ENCODE data around the gene PHACTR3.

PHACTR3 gene

DNA sequence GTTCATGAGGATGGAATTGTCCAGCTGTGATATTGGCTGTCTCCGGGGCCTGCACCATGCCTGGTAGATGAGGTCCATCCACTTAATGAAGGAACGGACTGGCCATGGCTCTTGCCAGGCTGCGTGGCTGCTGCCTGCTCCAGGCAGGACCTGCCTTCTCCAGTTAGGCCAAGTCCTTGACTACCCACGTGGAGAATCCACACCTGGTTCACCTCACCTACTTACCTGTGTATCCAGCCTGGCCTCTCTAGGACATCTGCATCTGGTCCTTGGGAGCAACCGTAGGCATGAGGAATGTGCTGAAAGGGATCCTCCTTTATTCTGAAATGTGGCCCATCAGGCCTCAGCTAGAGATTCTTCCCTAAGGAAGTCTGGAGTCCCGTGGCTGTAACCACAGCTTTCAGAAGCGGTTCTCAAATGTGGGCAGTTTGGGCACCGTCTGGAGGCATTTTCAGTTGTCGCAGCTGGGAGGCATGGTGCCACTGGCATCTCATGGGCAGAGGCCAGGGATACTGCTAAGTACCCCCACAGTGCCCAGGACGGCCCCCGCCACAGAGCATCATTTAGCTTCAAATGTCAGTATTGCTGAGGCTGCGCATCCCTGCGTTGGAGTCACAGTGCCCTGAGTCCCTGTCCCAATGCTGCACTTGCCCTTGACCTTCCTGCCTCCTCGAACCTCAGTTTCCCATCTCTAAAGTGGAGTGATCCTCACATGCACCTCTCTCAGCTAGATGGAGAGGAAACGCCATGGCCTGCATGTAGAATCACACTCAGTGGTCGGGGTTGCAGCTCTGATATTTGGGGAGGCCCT, 67.5 kb downstream of the PHACTR3 start:
- DNase-seq (ENCODE audit: low spot score), result no peak

DNA sequence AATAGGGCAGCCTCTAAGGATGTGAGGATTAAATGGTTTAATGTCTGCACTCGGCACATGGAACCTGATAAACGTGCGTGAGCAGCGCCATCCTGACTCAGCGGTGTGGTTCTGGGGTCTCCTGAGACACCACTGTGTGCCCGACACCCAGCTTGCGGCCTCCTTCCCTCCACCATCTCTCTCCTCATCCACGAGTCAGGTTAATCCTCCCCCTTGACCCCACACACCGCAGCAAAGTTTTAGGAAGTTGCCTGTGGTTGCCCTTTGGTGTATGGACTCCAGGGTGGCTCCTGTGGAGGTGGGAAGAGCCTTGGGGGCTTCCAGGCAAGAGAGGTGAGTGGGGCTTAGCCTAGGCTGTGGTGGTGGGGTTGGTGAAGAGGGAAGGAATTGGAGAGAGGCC, 68.2 kb downstream of the PHACTR3 start:
- no peak for DNase-seq (ENCODE audit: low spot score)

DNA sequence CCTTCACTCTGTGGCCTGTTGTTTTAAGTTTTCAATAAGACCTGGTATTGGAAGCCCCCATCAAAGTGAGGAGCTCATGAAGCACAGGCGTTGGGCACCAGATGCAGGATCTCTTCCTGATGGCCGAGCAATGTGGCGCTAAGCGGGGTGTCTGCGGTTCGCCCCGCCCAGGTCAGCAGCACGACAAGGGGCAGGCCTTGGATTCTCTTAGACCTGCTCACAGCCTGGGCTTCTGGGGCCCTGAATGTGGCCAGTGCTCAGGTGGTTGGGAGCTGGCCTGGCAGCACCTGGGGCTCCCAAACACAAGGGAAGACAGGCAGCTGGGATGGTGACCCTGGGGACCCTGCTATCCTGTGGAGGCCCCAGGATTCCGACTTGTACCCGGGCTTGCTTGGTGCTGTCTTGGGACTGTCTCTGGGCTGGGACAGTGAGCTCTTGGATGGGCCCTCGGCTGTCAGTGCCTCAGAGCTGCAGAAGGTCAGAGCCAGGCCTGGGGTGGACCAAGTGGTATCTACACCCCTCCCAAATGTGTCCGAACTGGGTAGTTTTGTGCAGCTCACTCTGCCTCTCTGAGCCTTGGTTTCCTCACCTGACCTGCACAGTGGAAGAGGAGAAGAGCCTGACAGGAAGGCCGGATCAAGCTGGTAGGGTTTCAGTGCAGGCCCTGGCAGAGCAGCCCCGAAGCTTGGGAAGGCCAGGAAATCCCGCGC, 69.1 kb downstream of the PHACTR3 start:
- DNase-seq (ENCODE audit: low spot score), result no peak

DNA sequence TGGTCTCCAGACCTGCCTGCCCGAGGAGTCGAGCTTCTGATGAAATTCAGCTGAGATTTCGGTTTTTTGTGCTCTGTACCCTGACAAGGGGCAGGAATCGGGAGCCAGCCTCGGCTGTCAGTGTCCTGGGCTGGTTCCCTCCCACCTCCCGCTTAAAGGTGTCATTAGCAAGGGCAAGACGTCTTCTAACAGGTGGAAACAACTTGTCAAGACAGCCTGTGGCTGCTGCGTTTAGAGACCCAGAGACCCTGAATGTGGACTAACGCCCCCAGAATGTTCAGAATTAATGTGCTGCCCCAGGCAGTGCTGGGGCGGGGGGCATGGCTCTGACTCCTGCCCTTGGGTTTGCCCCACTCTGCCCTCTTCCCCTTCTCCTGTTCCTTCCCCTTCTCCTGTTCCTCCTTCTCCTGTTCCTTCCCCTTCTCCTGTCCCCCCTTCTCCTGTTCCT, 69.7 kb downstream of the PHACTR3 start:
- DNase-seq (ENCODE audit: low spot score), result no peak

DNA sequence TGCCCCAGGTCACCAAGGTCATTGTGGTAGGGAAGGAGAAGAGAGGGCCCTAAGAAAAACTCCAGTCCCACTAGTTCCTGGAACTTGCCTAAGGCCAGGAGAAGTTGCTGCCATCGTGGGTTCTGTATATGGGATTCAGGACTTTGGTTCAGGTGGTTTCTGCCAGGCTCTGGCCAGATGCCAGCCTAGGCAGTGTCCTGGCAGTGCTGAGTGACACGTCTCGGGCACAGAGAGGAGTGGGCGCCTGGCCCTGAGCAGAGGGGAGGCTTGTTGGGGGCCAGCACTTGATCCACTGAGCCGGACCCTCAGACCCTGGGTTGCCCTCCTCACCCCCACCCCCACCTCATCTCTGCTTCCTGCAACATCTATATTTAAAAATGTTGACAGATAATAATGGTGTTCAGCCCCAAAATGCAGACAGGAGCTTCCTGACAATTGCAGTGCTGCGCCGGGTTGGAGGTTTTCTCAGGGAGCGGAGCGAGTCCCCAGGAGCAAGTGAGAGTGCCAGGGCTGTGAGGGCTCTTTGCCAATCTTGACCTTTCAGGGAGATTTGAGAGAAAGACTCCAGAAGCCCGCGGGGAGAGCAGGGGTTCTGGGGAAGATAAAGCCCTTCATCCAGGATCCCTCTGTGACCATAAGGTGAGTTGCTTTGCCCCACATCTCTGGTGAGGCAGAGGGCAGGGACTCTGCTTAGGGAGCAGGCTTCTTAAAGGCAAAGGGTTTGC, 71.9 kb downstream of the PHACTR3 start:
- no peak for DNase-seq (ENCODE audit: low spot score)

DNA sequence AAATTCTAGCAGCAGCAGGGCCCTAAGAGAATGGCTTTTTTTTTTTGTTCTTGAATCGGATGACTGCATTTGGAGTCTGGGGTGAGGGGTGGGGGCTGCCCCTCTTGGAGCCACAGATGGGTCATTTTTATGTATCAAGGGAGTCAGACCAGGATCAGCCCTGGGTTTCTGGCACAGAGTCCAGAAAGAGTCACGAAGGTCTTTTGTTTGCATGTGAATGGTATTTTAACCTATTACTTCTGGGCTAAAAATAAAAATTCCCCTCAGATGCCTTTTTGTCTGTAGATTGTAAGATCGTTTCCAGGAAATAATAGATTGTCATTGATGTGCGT, 72.5 kb downstream of the PHACTR3 start:
- no peak for DNase-seq (ENCODE audit: low spot score)

DNA sequence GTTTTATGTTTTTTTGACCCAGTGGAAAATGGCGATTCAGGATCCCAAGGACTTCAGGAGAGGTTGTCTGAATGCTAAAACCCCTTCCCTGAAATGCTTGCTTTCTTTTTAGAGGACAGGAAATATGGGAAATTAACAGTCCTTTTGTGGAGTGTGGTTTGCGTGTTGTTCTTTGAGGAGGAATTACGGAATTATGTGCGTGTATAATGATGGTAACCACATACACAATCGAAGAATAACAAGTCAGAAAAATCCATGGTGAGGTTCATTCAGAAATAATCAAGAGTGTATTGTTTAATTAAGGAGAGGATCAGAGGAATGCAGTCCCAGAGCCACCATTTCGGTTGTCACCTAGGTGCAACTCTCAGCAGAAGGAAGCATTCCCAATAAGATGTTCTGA, 73.2 kb downstream of the PHACTR3 start:
- no peak for DNase-seq (ENCODE audit: low spot score)

DNA sequence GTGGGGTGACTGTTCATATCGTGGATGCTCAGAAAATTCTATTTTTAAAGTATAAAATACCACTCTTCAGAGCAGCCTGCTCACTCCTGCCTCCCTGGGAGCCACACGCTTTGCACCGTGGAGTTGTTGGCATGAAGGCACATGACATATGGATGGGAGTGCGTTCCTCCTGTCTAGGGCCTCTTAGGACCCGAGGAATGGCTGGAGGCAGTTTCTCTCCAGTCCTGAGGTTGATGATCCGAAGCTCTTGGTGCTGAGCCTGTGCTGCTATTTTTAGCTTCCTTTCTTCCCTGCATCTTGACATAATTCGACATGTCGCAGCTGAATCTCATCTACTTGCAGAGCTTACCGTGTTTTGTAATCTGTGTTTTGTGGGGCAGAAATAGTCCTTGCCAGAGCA, 73.9 kb downstream of the PHACTR3 start:
- no peak for DNase-seq (ENCODE audit: low spot score)

DNA sequence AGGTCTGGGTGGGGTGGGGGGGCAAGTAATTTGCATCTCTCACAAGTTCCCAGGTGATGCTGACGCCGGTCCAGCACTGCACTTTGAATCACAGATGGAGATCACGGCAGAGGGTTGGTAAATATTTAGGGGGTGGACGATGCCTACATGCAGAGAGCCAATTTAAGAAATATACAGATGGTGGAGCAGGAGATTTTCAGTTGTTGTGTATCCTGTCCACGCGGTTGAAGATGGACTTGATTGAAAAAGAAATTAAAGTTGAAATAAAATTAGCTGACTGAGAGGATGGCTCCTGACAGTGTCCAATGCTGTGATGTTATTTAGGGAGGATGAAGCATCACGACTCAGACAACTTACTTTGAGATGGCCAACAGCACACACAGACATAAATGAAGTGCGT, 74.6 kb downstream of the PHACTR3 start:
- no peak for DNase-seq (ENCODE audit: low spot score)

DNA sequence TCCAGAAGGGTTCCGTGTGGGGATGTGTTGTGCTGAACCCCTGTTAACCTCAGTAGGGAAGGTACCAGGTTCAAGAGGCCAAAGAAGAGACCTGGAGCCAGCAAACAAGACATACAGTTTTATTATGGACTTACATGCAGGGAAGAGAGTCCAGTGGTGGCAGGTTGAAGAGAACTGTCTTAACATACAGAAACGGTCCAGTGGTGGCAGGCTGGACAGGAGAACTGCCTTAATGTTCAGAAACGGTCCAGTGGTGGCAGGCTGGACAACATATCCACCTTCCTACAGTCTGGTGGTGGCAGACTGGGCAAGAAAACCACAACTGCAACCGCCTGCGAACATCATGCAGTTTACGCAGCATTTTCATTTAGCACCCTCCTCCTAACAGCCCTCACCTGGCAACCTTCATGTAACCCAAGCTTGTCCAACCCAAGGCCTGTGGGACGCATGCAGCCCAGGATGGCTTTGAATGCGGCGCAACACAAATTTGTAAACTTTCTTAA, 75.9 kb downstream of the PHACTR3 start:
- DNase-seq (ENCODE audit: low spot score), result no peak

DNA sequence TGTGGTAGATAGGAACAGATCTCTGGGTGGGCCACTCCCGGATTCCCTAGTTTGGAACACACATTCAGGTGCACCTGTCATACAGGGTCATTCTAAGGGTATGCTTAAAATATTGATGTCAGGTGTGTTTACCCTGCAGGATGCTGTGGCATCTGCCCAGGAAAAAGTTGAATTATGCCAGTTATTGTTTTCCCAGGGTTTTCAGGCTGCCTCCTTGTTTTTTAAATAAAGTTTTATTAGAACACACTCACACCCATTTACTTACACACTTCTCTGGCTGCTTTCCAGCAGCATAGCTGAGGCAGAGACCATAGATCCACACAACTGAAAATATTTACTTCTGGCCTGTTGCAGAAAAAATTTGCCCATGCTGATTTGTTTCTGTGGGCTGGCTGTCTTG, 76.5 kb downstream of the PHACTR3 start:
- no peak for DNase-seq (ENCODE audit: low spot score)

DNA sequence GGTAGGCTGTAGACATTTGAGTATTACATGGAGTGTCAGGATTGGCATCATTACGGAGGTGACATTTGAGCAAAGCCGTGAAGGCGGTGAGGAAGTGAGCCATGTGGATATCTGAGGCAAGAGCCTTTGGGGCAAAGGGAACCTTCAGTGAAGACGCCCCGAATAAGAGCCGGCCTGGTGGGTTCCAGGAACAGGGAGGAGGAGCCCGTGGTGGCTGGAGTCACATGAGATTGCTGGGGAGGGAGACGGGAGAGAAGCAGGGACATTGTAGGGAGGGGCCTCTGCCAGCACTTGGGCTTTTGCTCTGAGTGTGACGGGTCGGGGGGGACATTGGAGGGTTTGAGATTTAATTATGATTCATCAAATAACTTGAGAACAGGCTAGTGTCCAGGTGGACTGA, 78.3 kb downstream of the PHACTR3 start:
- DNase-seq (ENCODE audit: low spot score), result no peak

DNA sequence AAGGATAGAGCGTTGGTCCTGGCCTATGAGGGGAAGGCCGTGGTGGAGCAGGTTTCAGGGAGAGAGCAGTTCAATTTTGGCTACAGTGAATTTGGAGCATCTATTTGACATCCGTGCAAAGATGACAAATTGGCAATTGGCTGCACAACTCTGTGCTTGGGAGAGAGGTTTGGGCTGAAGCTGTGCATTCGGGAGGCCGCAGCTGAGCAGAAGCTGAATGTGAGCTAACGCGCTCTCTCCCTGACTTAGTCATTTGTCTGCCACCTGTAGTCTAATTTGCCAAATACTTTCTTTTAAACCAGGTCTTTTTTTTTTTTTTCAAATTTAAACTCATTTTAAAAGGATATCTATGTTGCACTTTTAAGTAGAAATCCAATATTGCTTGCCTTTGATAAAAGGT, 78.8 kb downstream of the PHACTR3 start:
- DNase-seq (ENCODE audit: low spot score), result no peak

DNA sequence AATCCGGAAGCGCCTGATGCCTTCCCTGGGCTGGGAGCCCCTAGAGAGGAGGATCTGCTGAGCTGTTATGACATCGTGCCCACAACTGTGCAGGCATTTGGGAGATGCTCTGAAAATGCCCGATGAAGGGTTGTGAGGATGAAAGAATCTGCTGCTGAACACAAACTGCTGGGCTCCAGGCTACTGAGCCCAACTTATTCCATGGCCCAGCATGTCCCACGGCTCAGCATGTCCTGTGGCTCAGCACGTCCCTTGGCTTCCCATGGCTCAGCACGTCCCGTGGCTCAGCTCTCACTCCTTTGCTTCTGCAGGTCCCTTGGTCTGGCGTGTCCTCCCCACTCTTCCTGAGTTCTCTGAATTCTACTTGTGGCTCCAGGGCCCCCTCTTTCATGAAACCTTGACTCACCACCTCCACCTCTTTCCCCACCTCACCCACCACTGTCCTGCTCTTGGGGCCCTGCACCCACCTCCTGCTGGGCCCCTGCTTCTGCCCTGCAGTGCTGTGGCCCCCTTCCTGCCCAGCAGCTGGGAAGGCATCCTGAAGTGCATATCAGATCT, 80.4 kb downstream of the PHACTR3 start:
- DNase-seq (ENCODE audit: low spot score), result no peak

DNA sequence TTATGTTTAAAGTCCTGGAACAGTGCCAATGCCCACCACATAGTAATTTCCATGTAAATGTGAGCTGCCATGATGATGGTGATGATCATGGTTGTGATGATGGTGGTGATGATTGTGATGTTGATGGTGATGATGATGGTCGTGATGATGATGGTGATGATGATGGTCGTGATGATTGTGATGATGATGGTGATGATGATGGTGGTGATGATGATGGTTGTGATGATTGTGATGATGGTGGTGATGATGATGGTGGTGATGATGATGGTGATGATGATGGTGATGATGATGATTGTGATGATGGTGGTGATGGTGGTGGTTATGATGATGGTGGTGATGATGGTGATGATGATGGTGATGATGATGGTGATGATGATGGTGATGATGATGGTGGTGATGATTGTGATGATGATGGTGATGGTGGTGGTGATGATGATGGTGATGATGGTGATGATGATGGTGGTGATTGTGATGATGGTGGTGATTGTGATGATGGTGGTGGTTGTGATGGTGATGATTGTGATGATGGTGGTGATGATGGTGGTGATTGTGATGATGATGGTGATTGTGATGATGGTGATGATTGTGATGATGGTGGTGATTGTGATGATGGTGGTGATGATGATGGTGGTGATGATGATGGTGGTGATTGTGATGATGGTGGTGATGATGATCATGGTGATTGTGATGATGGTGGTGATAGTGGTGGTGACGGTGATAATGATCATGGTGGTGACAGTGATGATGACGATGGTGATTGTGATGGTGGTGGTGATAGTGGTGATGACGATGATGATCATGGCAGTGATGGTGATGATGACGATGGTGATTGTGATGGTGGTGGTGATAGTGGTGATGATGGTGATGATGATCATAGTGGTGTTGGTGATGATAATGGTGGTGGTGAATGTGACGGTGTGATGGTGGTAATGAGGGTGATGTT, 82.3 kb downstream of the PHACTR3 start:
- DNase-seq (ENCODE audit: low spot score), result no peak

DNA sequence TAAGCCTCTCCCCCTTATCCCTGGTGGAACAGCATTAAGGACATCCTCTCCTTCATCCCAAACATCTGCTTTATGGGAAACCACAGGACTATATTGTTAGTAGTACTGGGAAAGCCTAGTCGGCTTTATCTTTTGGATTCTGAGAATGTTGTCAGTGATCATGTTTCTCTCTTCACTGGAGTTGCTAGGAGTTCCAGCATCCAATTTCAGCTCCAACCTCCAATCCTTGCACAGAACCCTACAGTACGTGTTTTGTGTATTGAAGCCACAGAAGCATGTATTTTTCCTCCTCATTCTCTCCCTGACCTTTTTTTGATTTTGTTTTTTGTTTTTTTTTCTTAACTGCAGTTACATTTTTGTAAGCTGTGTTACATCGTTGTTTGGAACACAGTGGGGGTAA, 84.0 kb downstream of the PHACTR3 start:
- no peak for DNase-seq (ENCODE audit: low spot score)

DNA sequence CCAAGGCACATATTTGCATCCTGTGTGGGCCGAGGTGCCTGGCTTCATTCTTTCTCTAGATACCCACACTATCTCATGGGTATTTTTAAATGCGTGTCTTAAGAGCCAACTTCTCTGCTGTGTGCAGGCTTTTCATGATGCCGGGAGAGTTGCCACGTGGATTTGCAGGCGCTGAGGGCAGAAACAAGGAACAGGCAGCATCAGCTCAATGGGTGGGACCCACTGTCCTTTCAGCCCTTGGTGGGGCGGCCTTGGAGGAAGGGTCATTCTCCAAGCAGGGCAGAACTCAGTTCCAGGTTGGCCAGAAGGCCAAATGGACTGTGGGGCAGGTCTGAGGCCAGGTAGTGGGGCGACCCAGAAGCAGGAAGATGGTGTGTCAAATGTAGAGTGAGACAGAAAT, 84.7 kb downstream of the PHACTR3 start:
- DNase-seq (ENCODE audit: low spot score), result no peak

DNA sequence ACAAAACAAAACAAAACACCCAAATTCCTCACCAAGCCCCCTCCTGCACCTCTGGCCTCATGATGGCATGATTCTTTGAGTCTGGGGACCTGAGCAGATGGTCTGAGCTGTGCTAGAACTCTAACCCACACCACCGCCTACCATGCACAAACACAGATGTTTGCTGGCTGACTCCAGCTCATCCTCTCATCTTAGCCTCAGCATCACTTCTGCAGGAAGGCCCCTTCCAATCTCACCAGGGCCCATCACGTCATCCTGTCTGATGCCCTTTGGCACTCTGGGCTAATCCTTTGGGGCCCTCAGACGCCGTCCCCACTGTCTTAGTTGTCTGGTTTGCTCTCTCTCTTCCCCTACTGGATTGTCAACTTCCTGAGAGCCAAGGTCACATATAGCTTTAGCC, 85.8 kb downstream of the PHACTR3 start:
- DNase-seq (ENCODE audit: low spot score), result no peak

DNA sequence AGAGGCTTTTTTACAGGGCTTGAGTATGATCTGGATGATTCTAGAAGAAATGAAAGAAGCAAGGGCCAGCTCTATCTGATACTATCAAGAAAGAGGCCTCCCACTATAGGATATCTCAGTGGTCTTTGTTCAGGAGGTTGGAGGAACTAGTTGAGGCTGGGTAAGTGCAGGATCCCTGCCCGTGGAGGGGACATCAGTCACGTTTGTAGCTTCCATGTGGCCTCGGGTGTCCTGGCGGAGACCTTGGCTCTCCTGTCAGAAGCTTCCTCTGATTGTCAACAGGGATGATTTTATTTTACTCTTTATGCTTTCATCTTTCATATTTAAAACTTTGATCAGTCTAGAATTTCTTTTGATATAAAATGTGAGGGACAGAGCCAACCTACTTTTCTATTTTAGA, 86.6 kb downstream of the PHACTR3 start:
- no peak for DNase-seq (ENCODE audit: low spot score)

DNA sequence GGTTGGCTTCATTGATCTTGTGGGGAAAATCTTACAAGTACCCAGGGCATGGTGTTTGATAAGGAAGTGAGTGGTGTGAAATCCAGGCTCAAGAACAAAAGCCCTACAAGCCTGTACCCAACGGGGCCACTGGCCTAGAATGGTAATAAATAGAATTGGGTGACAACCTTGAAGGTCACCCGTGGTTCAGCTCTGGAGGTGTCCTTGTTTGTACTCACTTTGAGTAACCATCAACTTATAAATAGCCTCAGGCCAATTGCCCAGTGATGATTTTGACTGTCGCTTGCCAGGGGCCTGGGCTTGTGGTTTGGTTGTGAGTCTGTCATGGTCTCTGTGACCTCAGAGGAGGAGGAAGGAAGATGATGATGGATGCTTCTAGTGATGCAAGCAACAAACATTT, 87.8 kb downstream of the PHACTR3 start:
- no peak for DNase-seq (ENCODE audit: low spot score)

DNA sequence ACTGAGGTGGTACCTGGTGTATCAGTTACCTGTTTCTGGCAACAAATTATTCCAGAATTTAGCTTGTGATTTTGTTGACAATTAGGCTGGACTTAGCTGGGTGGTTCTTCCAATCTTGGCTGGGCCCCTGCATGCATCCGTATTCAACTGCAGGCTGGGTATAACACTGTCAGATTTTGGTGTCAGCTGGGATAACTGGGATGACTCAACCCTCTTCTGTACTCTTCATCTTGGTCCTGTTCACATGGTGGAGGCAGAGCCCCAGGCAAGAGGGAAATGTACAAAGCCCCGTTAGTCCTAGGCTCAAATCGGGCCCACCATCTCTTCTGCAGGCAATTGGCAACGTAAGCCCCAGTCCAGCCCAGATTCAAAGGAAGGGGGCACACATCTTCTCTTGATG, 89.2 kb downstream of the PHACTR3 start:
- DNase-seq (ENCODE audit: low spot score), result no peak
